ENCODE measurements around the gene C12orf60. TPM values are rescaled to one million over a fixed set of nuclear protein-coding genes. Genes with fewer than 3 reads are reported as not detected.

The C12orf60 gene
- total RNA-seq, 2 experiments from 2014 or later = 1.6 to 1.9 TPM

DNA sequence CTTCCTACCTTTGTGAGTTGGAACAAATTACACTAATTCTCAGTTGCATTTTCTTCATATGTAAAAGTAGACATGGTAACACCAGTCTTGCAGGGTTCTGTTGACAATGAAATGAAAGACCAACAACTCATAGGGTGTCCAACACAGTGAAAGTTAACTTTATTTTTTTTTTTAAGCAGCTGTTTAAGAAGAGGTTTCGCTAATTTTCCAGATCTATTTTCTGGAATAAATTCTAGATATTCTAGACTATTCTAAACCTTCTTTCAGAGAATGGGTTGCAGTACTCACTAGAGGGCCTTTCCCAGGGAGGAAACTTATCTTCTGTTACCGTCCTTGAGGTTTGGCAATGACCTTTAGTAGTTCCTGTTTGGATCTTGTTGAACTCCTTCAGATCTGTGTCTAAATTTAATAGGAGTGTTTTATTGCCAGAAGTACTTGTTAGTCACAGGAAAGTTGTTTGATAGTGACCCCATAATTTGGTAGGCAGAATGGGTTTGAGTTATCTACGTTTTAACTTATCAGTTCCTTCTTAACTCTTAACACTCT is 42.6 kb downstream of the C12orf60 start:
- H3K9me3 Mint-ChIP-seq (ENCODE audit: low read depth) = no peaks in the 10 kb centered on the region
- H3K27me3 Mint-ChIP-seq = no peaks in the 10 kb centered on the region
- no peak for DNase-seq
- peaks cover 4% of the 10 kb centered on the region for H3K4me1 Mint-ChIP-seq
- no peak overlapping the region for H3K4me3 Mint-ChIP-seq
- no peaks in the 10 kb centered on the region for H3K36me3 Mint-ChIP-seq
- ATAC-seq = no peak
- CTCF ChIA-PET = interaction anchor here (0.6 to 7.7 kb wide), 7 partner anchors 9 to 375 kb away, joined by 3 to 62 read pairs (median 3); partner anchors contain the start of genes ERP27 and RERG
- H3K27ac Mint-ChIP-seq = no peak overlapping the region

DNA sequence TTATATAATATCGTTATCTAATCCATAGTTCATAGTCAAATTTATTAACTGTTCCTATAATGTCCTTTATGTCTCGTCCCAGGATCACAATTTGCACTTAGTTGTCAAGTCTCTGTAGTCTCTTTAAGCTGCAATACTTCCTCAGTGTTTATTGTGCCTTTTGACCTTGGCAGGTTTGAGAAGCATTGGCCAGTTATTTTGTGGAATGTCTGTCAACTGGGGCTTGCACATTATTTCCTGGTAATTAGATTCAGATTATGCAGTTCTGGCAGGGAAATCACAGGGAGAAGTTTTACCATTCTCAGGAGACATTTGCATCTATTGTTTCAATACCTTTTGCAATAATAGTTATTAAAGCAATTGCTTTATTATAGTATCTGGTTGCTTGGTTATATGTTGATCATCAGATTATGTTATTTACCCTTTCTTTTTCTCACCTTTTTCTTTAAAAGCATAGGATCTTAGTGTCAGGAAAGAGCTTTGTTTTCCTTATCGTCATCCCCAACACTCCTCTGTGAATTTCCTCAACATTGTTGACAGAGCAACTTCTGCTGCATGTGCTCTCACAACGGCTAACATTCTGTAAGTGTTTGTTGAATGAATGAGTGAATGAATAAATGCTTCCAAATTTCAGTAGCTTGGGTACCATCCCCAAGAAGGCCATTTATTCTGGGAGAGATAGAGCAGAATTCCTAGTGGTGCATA is 43.6 kb downstream of the C12orf60 start:
- Mint-ChIP-seq H3K4me1 (peaks cover 4% of the 10 kb centered on the region), H3K36me3 (no peaks in the 10 kb centered on the region), H3K4me3 (no peak overlapping the region), H3K27me3 (no peaks in the 10 kb centered on the region), H3K9me3 (ENCODE audit: low read depth) (no peaks in the 10 kb centered on the region), H3K27ac (no peak overlapping the region)
- DNase-seq = no peak
- CTCF ChIA-PET = interaction anchor here (0.6 to 7.7 kb wide), 8 partner anchors 10 to 374 kb away, joined by 3 to 62 read pairs (median 3); partner anchors contain the start of genes ERP27 and RERG
- no peak for ATAC-seq

DNA sequence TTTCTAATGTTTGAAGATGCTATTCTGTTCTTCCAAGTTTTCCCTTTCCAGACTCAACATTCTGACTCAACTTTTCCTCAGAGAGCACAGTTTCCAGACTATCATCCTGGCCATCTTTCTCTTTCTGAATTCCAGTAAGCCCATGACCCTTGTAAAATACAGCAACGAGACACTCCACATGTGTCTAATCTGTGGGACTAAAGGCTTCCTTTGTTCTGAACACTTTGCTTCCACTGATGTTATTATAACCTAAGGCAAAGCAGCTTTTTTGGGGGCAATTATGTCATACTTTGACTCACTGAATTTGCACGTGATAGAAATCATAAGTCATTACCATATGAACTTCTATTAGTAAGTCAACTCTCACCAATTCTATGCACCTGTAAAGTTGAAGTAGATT is 46.2 kb downstream of the C12orf60 start:
- CTCF ChIA-PET = interaction anchor here (1.2 kb wide), 1 partner anchor 34 kb away, joined by 3 read pairs; no protein-coding TSS in a partner anchor
- Mint-ChIP-seq H3K27ac (no peak overlapping the region), H3K4me3 (no peak overlapping the region), H3K4me1 (peaks cover 4% of the 10 kb centered on the region), H3K36me3 (no peaks in the 10 kb centered on the region), H3K27me3 (no peaks in the 10 kb centered on the region), H3K9me3 (ENCODE audit: low read depth) (no peaks in the 10 kb centered on the region)
- ATAC-seq (no peak), DNase-seq (no peak)

DNA sequence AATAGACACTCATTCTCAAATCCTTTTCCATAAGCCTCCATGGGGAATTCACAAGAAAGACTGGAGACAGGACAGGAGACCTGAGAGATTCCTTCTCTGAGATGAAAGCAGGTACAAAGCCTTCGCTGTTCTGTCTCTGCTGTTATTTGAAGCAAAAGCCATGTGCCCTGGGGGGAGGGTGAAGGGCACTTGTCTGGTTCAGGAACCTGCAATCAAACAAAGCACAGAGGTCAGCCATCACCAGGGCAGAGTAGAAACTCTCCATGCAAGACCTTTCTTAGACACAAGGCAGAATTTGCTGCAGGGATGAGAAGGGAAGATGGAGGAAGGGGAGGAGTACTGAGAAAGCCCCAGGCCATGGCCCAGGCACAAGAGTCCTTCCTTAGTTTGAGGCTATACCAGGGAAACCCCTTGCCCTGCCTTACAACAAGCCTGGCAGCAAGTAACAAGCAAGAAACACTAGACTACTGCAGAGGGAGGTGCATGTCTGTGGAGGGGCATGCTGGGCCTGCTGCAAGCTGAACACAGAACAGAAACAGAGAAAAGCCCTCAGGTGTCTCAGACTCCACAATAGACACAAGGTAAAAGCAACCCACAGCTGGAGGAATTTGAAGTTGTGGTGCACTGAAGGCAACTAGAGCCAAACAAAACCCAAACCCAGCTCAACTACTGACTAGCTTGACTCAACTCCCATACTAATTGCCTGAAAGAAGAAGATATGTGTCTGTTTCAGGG is 47.6 kb downstream of the C12orf60 start:
- H3K4me3 Mint-ChIP-seq = no peak overlapping the region
- no peak overlapping the region for H3K27ac Mint-ChIP-seq
- CTCF ChIA-PET = interaction anchor here (0.6 to 1.1 kb wide), 5 partner anchors 97 to 371 kb away, joined by 3 to 4 read pairs (median 3); no protein-coding TSS in a partner anchor
- no peak for ATAC-seq
- H3K4me1 Mint-ChIP-seq = peaks cover 2% of the 10 kb centered on the region
- no peaks in the 10 kb centered on the region for H3K27me3 Mint-ChIP-seq
- DNase-seq = no peak
- no peaks in the 10 kb centered on the region for H3K36me3 Mint-ChIP-seq
- no peaks in the 10 kb centered on the region for H3K9me3 Mint-ChIP-seq (ENCODE audit: low read depth)

DNA sequence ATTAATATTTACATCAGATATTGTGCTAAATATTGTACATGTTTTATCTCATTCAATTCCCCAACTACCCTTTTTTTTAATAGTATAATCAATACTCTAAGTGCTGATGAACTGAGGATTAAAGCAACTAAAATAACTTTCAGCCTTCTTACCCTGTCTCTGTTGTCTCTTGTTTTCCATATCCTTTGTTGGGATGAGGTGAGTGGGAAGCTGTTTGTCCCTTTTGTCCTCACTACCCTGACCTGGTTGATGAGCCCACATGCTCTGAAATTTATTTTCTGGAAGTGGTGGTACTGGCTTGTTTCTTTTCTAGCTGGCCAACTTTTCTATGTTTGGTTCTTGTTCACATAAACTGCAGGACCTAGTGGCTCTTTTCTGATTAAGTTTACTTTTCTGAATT is 49.4 kb downstream of the C12orf60 start:
- no peaks in the 10 kb centered on the region for H3K4me1 Mint-ChIP-seq
- H3K36me3 Mint-ChIP-seq = no peaks in the 10 kb centered on the region
- H3K9me3 Mint-ChIP-seq (ENCODE audit: low read depth) = no peaks in the 10 kb centered on the region
- no peak for ATAC-seq
- CTCF ChIA-PET = no interaction called here
- no peak overlapping the region for H3K27ac Mint-ChIP-seq
- DNase-seq = no peak
- no peaks in the 10 kb centered on the region for H3K27me3 Mint-ChIP-seq
- no peak overlapping the region for H3K4me3 Mint-ChIP-seq

DNA sequence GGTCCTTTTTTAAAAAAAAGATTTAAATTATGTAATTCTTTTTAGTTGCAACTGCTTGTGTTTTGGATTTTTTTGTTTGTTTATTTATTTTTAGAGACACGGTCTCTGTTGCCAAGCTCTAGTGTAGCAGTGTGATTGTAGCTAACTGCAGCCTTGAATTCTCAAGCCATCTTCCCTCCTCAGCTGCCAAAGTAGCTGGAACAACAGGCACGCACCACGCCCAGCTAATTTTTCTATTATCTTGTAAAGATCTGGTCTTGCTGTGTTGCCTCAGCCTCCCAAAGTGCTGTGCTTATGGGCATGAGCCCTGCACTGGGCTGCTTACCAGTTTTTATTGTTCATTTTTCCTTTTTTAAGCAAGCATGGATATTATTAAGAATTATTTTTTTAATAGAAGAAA is 50.5 kb downstream of the C12orf60 start:
- DNase-seq = no peak
- no peak overlapping the region for H3K4me3 Mint-ChIP-seq
- H3K4me1 Mint-ChIP-seq = no peaks in the 10 kb centered on the region
- no peak for ATAC-seq
- H3K36me3 Mint-ChIP-seq = no peaks in the 10 kb centered on the region
- H3K27me3 Mint-ChIP-seq = no peaks in the 10 kb centered on the region
- H3K9me3 Mint-ChIP-seq (ENCODE audit: low read depth) = no peaks in the 10 kb centered on the region
- no peak overlapping the region for H3K27ac Mint-ChIP-seq
- CTCF ChIA-PET = interaction anchor here (0.6 kb wide), 1 partner anchor 133 kb away, joined by 5 read pairs; no protein-coding TSS in a partner anchor

DNA sequence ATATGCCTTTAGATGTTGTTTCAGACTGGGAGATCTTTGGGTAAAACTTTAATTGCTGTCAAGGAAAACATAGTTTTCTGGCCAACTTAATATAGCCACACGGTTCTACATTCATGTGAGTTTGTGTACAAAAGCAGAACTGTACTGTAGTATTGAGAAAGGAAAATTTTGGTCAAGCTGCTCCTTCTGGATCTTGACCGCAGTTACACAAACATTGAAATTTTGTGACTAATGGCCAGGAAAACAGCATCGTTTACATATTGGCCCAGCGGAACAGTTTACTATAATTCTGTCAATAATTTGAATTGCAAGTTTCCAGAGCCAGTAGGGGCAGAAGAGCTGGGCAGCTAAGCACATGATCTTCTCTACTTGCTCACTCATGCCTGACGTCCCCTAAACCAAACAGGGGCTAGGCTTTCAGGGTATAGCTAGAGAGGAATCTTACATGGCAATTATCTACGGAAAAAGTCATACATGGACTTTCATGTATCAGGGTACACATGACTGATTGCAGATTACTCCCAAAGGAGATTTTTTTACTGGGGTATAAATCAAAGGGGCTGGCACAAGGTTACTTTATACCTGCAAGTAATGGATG is 51.2 kb downstream of the C12orf60 start:
- CTCF ChIA-PET = no interaction called here
- peaks cover 3% of the 10 kb centered on the region for H3K36me3 Mint-ChIP-seq
- H3K4me1 Mint-ChIP-seq = no peaks in the 10 kb centered on the region
- no peak for DNase-seq
- H3K4me3 Mint-ChIP-seq = no peak overlapping the region
- H3K9me3 Mint-ChIP-seq (ENCODE audit: low read depth) = peaks cover 2% of the 10 kb centered on the region
- no peaks in the 10 kb centered on the region for H3K27me3 Mint-ChIP-seq
- no peak for ATAC-seq
- H3K27ac Mint-ChIP-seq = no peak overlapping the region

DNA sequence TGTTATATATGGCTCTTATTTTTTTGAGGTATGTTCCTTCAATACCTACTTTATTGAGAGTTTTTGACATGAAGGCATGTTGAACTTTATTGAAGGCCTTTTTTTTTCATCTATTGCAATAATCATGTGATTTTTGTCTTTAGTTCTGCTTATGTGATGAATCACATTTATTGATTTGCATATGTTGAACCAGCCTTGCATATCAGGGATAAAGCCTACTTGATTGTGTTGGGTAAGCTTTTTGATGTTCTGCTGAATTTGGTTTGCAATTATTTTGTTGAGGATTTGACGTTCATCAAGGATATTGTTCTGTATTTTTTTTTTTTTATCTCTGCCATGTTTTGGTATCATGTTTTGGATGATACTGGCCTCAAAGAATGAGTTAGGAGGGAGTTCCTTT is 55.0 kb downstream of the C12orf60 start:
- Mint-ChIP-seq H3K4me3 (no peak overlapping the region), H3K36me3 (peaks cover 8% of the 10 kb centered on the region)
- CTCF ChIA-PET = no interaction called here

DNA sequence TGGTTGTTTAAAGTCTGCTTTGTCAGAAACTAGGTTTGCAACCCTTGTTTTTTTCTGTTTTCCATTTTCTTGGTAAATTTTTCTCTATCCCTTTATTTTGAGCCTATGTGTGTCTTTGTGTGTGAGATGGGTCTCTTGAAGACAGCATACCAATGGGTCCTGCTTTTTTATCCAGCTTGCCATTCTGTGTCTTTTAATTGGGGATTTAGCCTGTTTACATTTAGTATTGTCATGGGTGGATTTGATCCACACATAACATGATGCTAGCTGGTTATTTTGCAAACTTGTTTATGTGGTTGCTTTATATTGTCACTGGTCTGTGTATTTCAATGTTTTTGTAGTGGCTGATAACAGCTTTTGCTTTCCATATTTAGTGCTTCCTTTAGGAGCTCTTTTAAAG is 57.0 kb downstream of the C12orf60 start:
- H3K9me3 Mint-ChIP-seq (ENCODE audit: low read depth) = peaks cover 9% of the 10 kb centered on the region
- CTCF ChIA-PET = no interaction called here

More for the DNA sequence above, 55.0 kb downstream of the C12orf60 start:
- Mint-ChIP-seq H3K9me3 (ENCODE audit: low read depth) (peaks cover 7% of the 10 kb centered on the region), H3K27ac (no peak overlapping the region), H3K27me3 (no peaks in the 10 kb centered on the region), H3K4me1 (no peaks in the 10 kb centered on the region)
- no peak for DNase-seq
- ATAC-seq = no peak

DNA sequence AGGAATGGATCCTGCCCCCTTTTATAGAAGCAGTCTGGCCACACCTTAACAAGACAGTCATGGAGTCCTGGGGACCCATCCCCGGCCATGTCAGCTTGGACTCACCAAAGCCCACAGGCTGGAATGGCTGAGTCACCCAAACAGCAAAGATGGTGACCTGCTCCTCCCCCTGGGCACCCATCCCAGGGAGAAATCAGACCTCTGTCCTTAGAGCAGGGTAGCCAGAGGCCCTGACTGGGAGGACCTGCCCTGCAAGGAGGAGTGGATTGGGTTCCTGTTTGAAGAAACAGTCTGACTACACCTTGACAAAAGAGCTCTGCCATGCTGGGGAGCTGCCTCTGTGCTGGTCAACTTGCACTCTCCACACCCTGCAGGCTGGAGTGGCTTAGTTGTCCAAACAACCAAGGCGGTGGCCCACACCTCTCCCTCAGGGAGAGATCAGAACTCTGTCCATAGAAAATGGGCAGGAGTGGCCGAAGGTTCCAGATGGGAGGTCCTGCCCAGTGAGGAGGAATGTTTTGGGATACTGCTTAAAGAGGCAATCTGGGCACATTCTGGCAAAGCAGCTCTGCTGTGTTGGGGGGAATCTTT is 65.5 kb downstream of the C12orf60 start:
- ATAC-seq (no peak), DNase-seq (no peak)
- Mint-ChIP-seq H3K4me1 (peaks cover 3% of the 10 kb centered on the region), H3K36me3 (no peaks in the 10 kb centered on the region), H3K9me3 (ENCODE audit: low read depth) (peaks cover 2% of the 10 kb centered on the region), H3K4me3 (no peak overlapping the region), H3K27me3 (peaks cover 8% of the 10 kb centered on the region), H3K27ac (no peak overlapping the region)
- CTCF ChIA-PET = no interaction called here

More for the DNA sequence above, 57.0 kb downstream of the C12orf60 start:
- peaks cover 8% of the 10 kb centered on the region for H3K36me3 Mint-ChIP-seq
- H3K27ac Mint-ChIP-seq = no peak overlapping the region
- H3K4me1 Mint-ChIP-seq = no peaks in the 10 kb centered on the region
- DNase-seq (no peak), ATAC-seq (no peak)
- no peak overlapping the region for H3K4me3 Mint-ChIP-seq
- H3K27me3 Mint-ChIP-seq = peaks cover 9% of the 10 kb centered on the region

DNA sequence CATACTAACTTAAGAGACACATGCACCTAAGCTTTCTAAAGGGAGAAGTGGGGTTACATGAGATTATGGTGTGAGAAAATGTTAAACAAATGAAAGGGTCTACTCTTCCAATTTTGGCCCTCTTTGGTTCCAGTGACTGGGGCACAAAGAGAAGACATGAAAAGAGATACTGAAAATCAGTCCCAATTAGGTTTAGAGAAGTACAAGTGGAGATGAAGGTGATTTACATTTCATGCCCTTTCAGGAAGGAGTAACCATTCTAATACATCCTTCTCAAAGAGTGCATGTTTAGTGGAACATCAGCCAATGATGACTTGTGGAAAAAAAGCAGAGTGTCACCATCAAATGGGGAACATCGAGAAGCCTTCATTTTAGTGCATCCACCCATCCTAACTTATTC is 67.8 kb downstream of the C12orf60 start:
- ATAC-seq = no peak
- H3K36me3 Mint-ChIP-seq = no peaks in the 10 kb centered on the region
- no peaks in the 10 kb centered on the region for H3K27me3 Mint-ChIP-seq
- H3K9me3 Mint-ChIP-seq (ENCODE audit: low read depth) = no peaks in the 10 kb centered on the region
- DNase-seq = no peak
- no peak overlapping the region for H3K4me3 Mint-ChIP-seq
- CTCF ChIA-PET = no interaction called here
- peaks cover 3% of the 10 kb centered on the region for H3K4me1 Mint-ChIP-seq
- no peak overlapping the region for H3K27ac Mint-ChIP-seq

DNA sequence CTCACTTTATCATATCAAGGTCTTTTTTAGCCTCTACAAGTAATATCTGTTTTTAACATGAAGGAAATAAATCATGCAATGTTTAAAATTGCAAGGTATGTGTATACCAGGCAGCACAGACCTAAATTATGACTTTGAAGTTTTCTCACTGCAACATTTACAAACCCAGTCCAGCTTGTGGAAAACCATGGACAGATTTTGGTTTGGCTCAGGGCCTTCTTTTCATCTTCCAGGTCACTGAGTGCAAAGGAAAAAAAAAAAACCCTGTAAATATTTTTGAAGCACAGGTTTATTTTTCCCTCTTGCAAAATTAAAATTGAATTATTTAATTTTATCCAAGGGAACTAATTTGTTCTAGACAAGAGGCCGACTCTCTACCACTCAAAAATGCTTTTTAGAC is 68.4 kb downstream of the C12orf60 start:
- ATAC-seq (no peak), DNase-seq (no peak)
- no peak overlapping the region for H3K4me3 Mint-ChIP-seq
- H3K4me1 Mint-ChIP-seq = peaks cover 3% of the 10 kb centered on the region
- no peaks in the 10 kb centered on the region for H3K36me3 Mint-ChIP-seq
- no peaks in the 10 kb centered on the region for H3K27me3 Mint-ChIP-seq
- no peak overlapping the region for H3K27ac Mint-ChIP-seq
- CTCF ChIA-PET = no interaction called here
- no peaks in the 10 kb centered on the region for H3K9me3 Mint-ChIP-seq (ENCODE audit: low read depth)
